AG09319 (cell line): ENCODE results near the gene PCMTD2.

Source experiments
- DNase-seq: peaks from one replicate; pipeline ENCODE4 v3.0.0-alpha.2; 2010; ENCODE audit warnings: low read depth; ENCODE audit errors: extremely low read depth
- TF ChIP-seq, protein P1 (sequence below): IDR thresholded peaks from 2 replicates; pipeline ENCODE4 v1.5.1; 2011; ENCODE audit warnings: low read depth, mild to moderate bottlenecking, inconsistent platforms, low read length, moderate library complexity

The PCMTD2 gene

DNA sequence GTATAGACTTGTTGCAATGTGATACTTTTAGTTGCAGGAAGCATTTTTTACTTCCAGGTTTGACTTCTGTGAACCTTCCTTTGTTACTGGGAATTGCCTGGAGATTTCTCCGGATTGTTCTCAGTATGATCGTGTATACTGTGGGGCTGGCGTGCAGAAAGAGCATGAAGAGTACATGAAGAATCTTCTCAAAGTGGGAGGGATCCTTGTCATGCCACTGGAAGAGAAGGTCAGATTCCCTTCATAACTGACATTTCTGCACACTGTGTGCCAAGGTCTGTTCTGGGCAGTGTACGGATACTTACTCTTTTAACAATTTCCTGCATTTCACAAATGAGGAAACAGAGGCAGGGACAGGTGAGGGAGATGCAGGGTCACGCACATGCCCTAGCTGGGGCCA lies 9.7 kb downstream of the PCMTD2 start:
- DNase-seq: no peak
- TF ChIP-seq, protein P1, sequence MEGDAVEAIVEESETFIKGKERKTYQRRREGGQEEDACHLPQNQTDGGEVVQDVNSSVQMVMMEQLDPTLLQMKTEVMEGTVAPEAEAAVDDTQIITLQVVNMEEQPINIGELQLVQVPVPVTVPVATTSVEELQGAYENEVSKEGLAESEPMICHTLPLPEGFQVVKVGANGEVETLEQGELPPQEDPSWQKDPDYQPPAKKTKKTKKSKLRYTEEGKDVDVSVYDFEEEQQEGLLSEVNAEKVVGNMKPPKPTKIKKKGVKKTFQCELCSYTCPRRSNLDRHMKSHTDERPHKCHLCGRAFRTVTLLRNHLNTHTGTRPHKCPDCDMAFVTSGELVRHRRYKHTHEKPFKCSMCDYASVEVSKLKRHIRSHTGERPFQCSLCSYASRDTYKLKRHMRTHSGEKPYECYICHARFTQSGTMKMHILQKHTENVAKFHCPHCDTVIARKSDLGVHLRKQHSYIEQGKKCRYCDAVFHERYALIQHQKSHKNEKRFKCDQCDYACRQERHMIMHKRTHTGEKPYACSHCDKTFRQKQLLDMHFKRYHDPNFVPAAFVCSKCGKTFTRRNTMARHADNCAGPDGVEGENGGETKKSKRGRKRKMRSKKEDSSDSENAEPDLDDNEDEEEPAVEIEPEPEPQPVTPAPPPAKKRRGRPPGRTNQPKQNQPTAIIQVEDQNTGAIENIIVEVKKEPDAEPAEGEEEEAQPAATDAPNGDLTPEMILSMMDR: no peak

DNA sequence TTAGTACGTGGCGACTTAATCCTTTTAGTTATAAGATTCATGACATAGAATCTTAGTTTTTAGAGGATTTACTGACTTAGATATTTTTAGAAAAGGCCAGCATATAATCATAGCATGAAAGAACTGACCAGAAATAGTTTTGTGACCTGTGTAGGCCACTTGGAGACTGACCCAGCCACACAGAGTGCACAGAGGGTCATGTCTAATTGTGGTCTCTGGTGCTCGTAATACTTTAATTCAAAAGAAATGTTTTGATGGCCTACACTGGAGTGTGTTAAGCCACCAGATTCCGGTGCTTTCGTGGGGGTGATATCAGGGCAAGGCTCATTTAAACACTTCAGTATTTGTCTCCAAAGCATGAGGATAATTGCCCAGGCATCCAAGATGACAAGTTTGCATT lies 11.4 kb downstream of the PCMTD2 start:
- TF ChIP-seq, protein P1: no peak
- no peak for DNase-seq

DNA sequence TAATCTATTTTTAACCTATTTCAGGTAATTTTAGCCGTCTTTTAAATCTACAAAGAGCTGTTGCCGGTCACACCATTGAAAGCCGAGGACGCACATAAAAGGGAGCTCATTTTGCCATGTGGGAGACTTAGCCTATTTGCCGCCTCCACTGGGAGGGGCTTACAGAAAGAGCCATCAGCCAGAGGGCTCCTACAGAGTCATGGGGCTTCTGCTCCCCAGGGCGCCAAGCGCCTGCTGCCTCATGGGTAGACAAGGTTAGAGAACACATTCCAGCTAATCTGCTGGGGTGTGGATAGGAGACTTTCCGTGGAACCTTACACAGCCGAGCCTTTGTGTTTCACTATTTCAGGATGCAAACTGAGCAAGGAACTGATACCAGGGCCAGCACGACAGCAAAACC lies 12.6 kb downstream of the PCMTD2 start:
- TF ChIP-seq, protein P1: no peak
- no peak for DNase-seq

DNA sequence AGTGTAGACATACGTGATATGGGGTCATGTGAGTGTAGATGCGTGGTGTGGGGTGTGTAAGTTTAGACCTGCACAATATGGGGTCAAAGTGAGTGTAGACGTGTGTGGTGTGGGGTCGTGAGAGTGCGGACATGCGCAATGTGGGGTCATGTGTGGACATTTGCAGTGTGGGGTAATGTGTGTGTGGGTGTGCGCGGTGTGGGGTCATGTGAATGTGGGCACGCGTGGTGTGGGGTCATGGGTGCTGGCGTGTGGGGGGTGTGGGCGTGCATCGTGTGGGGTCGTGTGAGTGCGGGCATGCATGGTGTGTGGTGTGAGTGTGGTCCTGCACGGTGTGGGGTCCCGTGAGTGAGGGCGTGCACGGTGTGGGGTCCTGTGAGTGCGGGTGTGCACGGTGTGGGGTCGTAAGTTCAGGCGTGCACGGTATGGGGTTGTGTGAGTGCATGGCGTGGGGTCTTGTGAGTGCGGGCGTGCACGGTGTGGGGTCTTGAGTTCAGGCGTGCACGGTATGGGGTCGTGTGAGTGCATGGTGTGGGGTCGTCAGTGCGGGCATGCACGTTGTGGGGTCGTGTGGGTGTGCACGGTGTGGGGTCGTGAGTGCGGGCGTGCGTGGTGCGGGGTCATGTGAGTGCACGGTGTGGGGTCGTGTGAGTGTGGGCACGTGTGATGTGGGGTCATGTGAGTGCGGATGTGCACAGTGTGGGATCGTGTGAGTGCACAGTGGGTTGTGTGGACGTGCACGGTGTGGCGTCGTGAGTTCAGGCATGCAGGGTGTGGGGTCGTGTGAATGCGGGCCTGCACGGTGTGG lies 14.3 kb downstream of the PCMTD2 start:
- TF ChIP-seq, protein P1: no peak
- no peak for DNase-seq

DNA sequence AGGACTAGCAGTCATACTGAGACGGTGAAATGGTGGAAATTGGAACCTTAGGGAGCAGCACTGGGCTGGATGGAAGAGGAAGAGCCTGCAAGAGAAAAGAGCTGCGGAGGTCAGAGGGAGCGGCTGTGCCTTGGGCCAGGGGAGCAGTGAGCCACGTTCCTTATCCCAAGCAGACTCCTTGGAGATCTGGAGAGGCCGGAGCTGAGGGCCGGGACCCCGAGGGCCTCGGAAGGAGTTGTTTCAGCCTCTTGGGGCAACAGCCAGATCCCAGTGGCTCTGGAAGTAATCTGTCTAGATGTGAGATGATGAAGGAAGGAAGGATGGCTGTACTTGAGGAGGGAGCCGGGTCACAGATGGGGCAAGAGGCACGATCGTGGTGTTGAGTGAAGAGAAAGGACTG lies 16.1 kb downstream of the PCMTD2 start:
- no peak for DNase-seq
- TF ChIP-seq, protein P1: no peak

DNA sequence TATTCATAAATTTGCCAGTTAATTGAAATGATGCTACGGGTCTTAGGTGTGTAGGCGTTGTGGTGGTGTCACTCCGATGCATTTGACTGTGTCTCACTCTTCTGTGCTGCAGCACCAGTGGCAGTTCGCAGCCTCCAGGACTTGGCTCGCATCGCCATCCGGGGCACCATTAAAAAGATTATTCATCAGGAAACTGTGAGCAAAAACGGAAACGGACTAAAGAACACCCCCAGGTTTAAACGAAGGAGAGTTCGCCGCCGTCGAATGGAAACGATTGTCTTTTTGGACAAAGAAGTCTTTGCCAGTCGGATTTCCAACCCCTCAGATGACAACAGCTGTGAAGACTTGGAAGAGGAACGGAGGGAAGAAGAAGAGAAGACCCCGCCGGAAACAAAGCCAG lies 17.6 kb downstream of the PCMTD2 start:
- TF ChIP-seq, protein P1: no peak
- DNase-seq: no peak

DNA sequence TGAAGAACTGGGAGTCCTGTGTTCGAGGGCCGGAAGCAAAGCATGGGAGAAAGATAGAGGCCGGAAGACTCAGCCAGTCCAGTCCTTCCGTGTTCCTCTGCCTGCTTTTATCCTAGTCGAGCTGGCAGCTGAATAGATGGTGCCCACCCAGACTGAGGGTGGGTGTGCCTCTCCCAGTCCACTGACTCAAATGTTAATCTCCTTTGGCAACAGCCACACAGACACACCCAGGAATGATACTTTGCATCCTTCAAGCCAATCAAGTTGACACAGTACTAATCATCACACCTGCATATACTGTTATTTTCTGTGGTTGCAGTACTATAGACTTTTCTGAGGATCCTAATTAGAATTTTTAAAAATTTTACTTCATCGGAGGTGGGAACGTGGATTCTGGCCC lies 21.3 kb downstream of the PCMTD2 start:
- TF ChIP-seq, protein P1: no peak
- no peak for DNase-seq
